HepG2 (cell line): ENCODE results near the gene RPTOR. TPM values are rescaled to one million over a fixed set of nuclear protein-coding genes. Genes with fewer than 3 reads are reported as not detected.

ENCODE experiments used
- ATAC-seq: fragments of 200-7000 bp; cut with Tn5 transposase; 3 replicates; pipeline ENCODE4 v1.9.1; 2020; ENCODE audit warnings: mild to moderate bottlenecking, moderate library complexity
- BruUV-seq: library from RNA; stranded (reverse); fragments of 400-500 nt; replicated peaks from 2 replicates; lab custom pipeline; 2021; lab: Mats Ljungman, UMichigan
- CTCF ChIA-PET: fragments of 300-600 bp; formaldehyde crosslinking; extraction: SDS; loops from one replicate; lab custom pipeline; 2021; ENCODE audit warnings: low total read pairs, inconsistent platforms, low intra/inter-chr PET ratio; lab: Yijun Ruan, JAX
- POLR2A ChIA-PET: fragments of 350-600 bp; sonication (Branson Sonifier 250); formaldehyde crosslinking; loops from one replicate; lab custom pipeline; 2020; ENCODE audit warnings: antibody characterized with exemption, inconsistent platforms; lab: Yijun Ruan, JAX
- DNase-seq: peaks from one replicate; pipeline ENCODE4 v3.0.0-alpha.2; 2015; ENCODE audit warnings: low spot score
- FAIRE-seq: peaks from 3 replicates; lab custom pipeline; 2011; peaks lifted over from hg19 to GRCh38; lab: Jason Lieb, UNC
- H2AFZ ChIP-seq: one replicate; pipeline ENCODE4 v1.6.1; 2011; ENCODE audit warnings: low read length, inconsistent platforms
- H3K27ac ChIP-seq: fragments of 300-600 bp; 3 replicates; pipeline ENCODE4 v1.8.0; 2011; ENCODE audit warnings: mixed run types, mild to moderate bottlenecking, mixed read lengths, low read length, inconsistent platforms; ENCODE audit not compliant: insufficient read depth; ENCODE audit errors: extremely low read length
- H3K27me3 ChIP-seq, 2 experiments: fragments of 200-600 bp in 1 of 2; 2 replicates in 1 of 2; 3 replicates in 1 of 2; pipeline versions ENCODE4 v1.6.0 to v1.8.0; 2011; ENCODE audit warnings: low read length in 2 of 2, mild to moderate bottlenecking in 2 of 2, moderate library complexity in 2 of 2, inconsistent platforms in 1 of 2; ENCODE audit not compliant: insufficient read depth in 2 of 2, control insufficient read depth in 1 of 2
- H3K36me3 ChIP-seq, 2 experiments: fragments of 200-600 bp in 1 of 2; replicated peaks in 1 of 2; 2 replicates in 1 of 2; 3 replicates in 1 of 2; pipeline versions ENCODE4 v1.5.1 to v1.8.0; 2011; ENCODE audit warnings: low read length in 2 of 2, inconsistent platforms in 1 of 2; ENCODE audit not compliant: insufficient read depth in 2 of 2, control insufficient read depth in 1 of 2
- H3K4me1 ChIP-seq: 2 replicates; pipeline ENCODE4 v1.5.1; 2012; ENCODE audit warnings: low read length, inconsistent platforms; ENCODE audit not compliant: insufficient read depth
- H3K4me2 ChIP-seq: 2 replicates; pipeline ENCODE4 v1.6.0; 2011; ENCODE audit warnings: low read depth, low read length, inconsistent platforms
- H3K4me3 ChIP-seq, 3 experiments: fragments of 200-600 bp in 1 of 3; sonication (generic), shearing (Covaris generic) in 1 of 3; replicated peaks in 1 of 3; 2 replicates each; pipeline ENCODE4 v1.5.1; 2011 to 2016; ENCODE audit warnings: low read length in 3 of 3, inconsistent platforms in 2 of 3, low read depth in 2 of 3, mild to moderate bottlenecking in 2 of 3, control low read depth in 1 of 3, mixed read lengths in 1 of 3; ENCODE audit not compliant: insufficient read depth in 1 of 3
- H3K79me2 ChIP-seq: one replicate; pipeline ENCODE4 v1.6.1; 2011; ENCODE audit warnings: low read length, inconsistent platforms; ENCODE audit not compliant: insufficient read depth
- H3K9ac ChIP-seq: 2 replicates; pipeline ENCODE4 v1.6.0; 2011; ENCODE audit warnings: mild to moderate bottlenecking, low read depth, low read length, inconsistent platforms; ENCODE audit not compliant: insufficient read depth
- H3K9me3 ChIP-seq: 2 replicates; pipeline ENCODE4 v1.5.1; 2012; ENCODE audit warnings: mild to moderate bottlenecking, low read length
- H4K20me1 ChIP-seq: 2 replicates; pipeline ENCODE4 v1.6.0; 2011; ENCODE audit warnings: inconsistent platforms, mild to moderate bottlenecking, low read length, moderate library complexity; ENCODE audit not compliant: insufficient read depth
- PHF5A ChIP-seq: IDR thresholded peaks from one replicate; pipeline ENCODE4 v1.6.1; 2018; ENCODE audit warnings: low read depth, missing genetic modification reagents; ENCODE audit not compliant: unreplicated experiment
- PRDM10 ChIP-seq: sonication (generic); formaldehyde crosslinking; IDR thresholded peaks from 2 replicates; pipeline ENCODE4 v1.4.0; 2020; ENCODE audit warnings: low read depth, missing genetic modification reagents
- ZFYVE20 ChIP-seq: sonication (generic); formaldehyde crosslinking; IDR thresholded peaks from 2 replicates; pipeline ENCODE4 v1.8.0; 2023; ENCODE audit warnings: low read depth, mild to moderate bottlenecking, moderate library complexity, missing genetic modification reagents, borderline replicate concordance
- ZKSCAN8 ChIP-seq: IDR thresholded peaks from 2 replicates; pipeline ENCODE4 v1.6.1; 2016; ENCODE audit warnings: borderline replicate concordance, missing genetic modification reagents, missing compliant biosample characterization
- ZNF512B ChIP-seq: sonication (generic); formaldehyde crosslinking; IDR thresholded peaks from 2 replicates; pipeline ENCODE4 v1.5.1; 2020; ENCODE audit warnings: missing genetic modification reagents, mild to moderate bottlenecking, borderline replicate concordance
- ZNF543 ChIP-seq: sonication (generic); formaldehyde crosslinking; IDR thresholded peaks from 2 replicates; pipeline ENCODE4 v1.4.0; 2020; ENCODE audit warnings: mild to moderate bottlenecking, missing genetic modification reagents
- ZNF883 ChIP-seq: sonication (generic); formaldehyde crosslinking; IDR thresholded peaks from 2 replicates; pipeline ENCODE4 v1.5.1; 2020; ENCODE audit warnings: mild to moderate bottlenecking, missing genetic modification reagents; ENCODE audit errors: not compliant biosample characterization
- WGBS: methylation state at CpG from one replicate; pipeline ENCODE4 v1.1.6; 2017; ENCODE audit warnings: low lambda C conversion rate; 5-methylcytosine and 5-hydroxymethylcytosine counted together
- in situ Hi-C: cut with HindIII; loops from 2 replicates; pipeline ENCODE4 v1.10.0; 2017; ENCODE audit warnings: low pct_unique_long_range_greater_than_20kb; ENCODE audit not compliant: extremely low pct_ligation_motif_present
- intact Hi-C: fragments of 100-400 bp; cut with micrococcal nuclease; formaldehyde crosslinking; loops from one replicate; pipeline ENCODE4 v1.10.0; 2022; ENCODE audit not compliant: unreplicated experiment
- polyA plus RNA-seq, 8 experiments: library from polyadenylated mRNA; depleted of rRNA in 3 of 8; stranded (reverse) in 7 of 8; unstranded in 1 of 8; fragments of >200 nt; fragmentation: Illumina TruSeq in 4 of 8; extraction: Trizol in 4 of 8; gene quantifications; 2 replicates each; pipeline versions ENCODE4 v1.2.1 to v1.2.3, GENCODE V29; 2011 to 2016; ENCODE audit warnings: low read depth in 4 of 8, missing spikeins in 1 of 8, mixed read lengths in 1 of 8; ENCODE audit not compliant: insufficient read depth in 1 of 8
- total RNA-seq, 5 experiments: library from RNA; depleted of rRNA; stranded (reverse); fragments of >200 nt; fragmentation: Illumina TruSeq; extraction: Trizol; gene quantifications; 2 replicates each; pipeline ENCODE4 v1.2.3, GENCODE V29; 2016; ENCODE audit warnings: low read depth in 1 of 5

RPTOR gene
- total and polyA plus RNA-seq, 2 of the 13 experiments (the other 11 are each of a cell fraction or from before 2014, with no cell fraction given) = 6.6 to 25.3 TPM

- ChIA-PET POLR2A (no interaction called here), CTCF (no interaction called here)
- in situ Hi-C loops (no loop called here), intact Hi-C loops (no loop called here)
- H3K79me2 ChIP-seq = no peaks in the 10 kb centered on the region
- 86% methylated on average over 5 of the region's 5 CpGs for WGBS
- H3K9ac ChIP-seq = no peak overlapping the region
- ATAC-seq = no peak
- no peak for FAIRE-seq
- TF ChIP-seq PHF5A (CRISPR knock-in tag) (no peak), ZNF883 (CRISPR knock-in tag) (no peak), PRDM10 (CRISPR knock-in tag) (no peak), ZNF543 (CRISPR knock-in tag) (no peak), ZNF512B (CRISPR knock-in tag) (no peak), ZFYVE20 (CRISPR knock-in tag) (no peak), ZKSCAN8 (CRISPR knock-in tag) (no peak)
- H3K27ac ChIP-seq = no peak overlapping the region
- no peaks in the 10 kb centered on the region for H3K27me3 ChIP-seq
- H3K36me3 ChIP-seq = peaks cover 15 to 18% of the 10 kb centered on the region in 2 experiments; a peak in 4 of 5 replicates
- H2AFZ ChIP-seq = no peak overlapping the region
- H3K9me3 ChIP-seq = no peaks in the 10 kb centered on the region
- no TSS peak for BruUV-seq
- no peak for DNase-seq
- H3K4me2 ChIP-seq = no peak overlapping the region
- no peak overlapping the region for H3K4me3 ChIP-seq
- H3K4me1 ChIP-seq = no peaks in the 10 kb centered on the region
- no peaks in the 10 kb centered on the region for H4K20me1 ChIP-seq
Observed at GRCh38 chr17:80955078-80955477, 410.4 kb downstream of the RPTOR start.
